Eye (tissue), 1 donor: ENCODE data around the gene PPP4R2.
"Not testable (repeated sequence)": the region's sequence is repeated elsewhere in the genome, so short reads cannot be mapped to it uniquely, and the experiment has no call there.

Experiments used
- DNase-seq: peaks from one replicate; pipeline ENCODE4 v3.0.0-alpha.2; 2015

The PPP4R2 gene

DNA sequence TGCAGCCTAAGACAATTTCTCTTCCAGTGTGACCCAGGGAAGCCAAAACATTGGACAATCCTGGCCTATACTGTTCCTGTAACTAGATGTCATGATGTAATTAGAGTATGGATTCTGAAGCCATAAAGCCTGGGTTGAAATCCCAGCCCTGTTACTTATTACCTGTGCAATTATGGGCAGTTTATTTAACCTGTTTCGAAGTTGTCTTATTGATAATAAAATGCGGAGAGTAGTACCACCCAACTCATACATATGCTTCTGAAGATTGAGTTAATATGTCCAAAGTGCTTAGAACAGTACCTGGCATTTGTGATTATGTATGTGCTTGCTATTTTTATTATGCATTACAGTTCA is 30.1 kb downstream of the PPP4R2 start:
- no peak for DNase-seq

DNA sequence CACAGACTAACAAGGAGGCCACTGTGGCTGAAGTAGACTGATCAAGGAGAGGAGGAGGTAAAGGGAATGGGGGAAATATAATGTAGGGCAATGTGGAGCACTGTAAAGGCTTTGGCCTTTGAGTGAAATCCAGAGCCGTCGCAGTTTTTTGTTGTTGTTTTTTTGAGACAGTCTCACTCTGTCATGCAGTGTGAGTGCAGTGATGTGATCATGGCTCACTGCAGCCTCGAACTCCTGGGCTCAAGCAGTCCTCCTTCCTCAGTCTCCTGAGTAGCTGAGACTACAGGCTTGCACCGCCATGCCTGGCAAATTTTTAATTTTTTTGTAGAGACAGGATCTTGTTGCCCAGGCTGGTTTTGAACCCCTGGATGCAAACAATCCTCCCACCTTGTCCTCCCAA is 32.2 kb downstream of the PPP4R2 start:
- no peak for DNase-seq

DNA sequence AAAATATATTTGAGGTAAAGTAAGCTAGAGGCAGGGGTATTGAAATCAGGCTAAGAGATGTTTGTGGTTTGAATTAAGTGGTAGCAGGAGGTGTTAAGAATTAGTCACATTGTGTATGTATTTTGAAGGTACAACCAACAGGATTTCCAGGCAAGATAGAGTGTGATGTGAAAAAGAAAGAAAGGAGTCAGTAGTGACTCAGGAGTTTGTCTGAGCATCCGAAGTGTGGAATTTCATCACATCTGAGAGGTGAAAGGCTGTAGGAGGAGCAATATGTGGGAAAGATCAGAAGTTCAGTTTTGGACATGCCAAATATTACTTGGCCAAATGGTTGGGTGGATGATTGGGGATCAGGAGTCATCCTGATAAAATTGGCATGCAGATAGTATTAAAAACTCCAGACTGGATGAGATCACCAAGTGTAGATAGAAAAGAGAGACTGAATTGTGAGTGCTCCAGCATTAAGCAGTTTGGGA is 32.7 kb downstream of the PPP4R2 start:
- DNase-seq: no peak

DNA sequence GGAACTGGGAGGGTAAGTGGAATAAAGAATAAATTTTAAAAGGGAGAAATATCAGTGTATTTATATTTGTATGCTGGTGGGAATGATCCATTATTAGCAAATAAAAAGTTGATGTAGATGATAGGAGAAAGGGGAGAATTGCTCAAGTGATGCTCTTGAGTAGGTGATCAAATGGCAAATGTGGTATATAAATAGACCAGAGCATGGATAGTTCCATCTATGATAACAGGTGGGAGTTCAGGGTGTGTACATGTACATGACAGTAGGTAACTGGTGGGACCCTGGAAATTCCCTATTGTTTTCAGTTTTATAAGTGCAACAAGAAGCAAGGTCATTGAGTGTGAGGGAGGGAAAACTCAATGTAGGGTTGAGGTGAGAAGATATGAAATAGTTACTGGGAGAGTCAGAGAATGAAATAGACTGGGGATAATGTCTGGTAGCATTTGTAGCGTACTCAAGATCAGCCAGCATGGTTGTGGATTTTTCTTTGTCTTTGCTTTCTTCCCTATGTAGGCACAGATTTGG is 33.5 kb downstream of the PPP4R2 start:
- no peak for DNase-seq

DNA sequence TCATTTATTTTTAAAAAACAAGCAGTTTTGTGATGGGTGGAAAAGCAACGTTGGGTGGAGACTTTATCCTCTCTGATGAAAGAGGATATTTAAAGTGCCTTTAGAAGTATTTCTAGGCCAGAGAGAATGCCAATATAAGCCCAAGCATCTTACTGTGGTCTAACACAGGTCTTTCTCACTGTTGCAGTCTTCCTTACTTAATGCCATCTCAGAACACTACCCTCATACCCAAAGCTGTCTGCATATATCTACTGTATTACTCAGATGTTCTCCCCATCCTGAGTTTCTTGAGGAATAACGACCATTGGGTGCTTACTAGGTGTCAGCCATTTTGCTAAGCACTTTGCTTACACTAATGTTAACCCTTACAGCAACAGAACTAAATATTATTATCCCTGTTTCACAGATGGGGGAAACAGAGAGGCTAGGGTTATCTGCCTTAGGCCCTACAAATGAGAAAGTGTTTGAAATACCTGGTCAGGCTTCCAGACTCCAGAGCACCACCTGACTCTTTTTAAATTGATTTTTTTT is 35.0 kb downstream of the PPP4R2 start:
- DNase-seq: no peak

DNA sequence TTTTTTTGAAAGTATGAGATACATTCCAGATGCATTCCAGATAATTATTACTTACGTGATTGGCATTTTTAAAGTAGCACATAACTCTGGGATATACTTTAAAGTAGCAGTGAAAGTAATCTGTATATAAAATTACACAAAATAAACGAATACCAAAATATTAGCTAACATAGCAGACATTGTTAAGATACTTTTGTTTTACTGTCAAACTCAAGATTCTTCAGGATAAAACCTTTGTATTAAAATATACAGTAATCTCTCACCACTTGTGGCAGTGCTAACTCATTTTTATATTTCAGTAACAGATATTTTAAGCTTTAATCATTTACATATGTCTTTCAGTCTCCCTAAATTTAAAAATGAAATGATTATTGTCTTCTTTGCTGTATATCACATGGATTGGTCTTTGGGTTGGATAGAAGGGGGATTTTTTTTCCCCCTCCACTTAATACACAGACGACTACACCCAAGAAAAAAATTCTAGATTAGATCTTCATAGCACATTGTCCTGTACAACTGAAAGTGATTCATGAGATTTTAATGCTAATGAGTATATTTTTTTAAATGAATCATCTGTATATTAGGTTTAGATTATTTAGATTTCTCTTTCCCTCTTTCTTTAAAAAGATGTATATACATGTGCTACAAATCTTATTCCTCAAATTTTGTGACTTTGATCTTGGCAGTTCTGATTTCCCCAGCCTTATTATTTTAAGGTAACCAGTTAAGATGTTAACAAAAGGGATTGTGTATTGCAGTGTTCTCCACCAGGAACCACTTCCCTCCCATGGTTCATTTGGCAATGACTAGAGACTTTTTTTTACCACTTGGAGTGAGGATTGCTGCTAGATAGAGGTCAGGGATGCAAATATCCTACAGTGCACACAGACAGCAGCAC is 40.3 kb downstream of the PPP4R2 start:
- DNase-seq: no peak

DNA sequence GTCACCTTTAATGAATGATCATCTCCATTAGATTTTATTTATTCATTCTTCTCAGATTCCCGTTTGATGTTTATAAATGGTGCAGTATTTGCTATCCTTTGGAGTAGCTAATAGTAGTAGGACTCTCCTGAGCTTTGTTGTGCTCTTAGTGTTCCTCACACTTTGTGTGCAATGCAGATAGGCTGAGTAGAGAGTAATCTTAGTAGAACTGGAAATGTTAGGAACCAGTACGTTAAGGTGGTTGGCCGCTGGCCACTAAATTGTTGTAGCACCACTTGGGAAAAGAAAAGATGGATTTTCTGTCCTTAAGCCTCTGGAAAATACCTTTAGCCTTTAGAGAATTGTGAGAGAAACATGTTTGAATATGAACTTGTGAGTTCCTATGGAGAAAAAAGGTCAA is 44.9 kb downstream of the PPP4R2 start:
- no peak for DNase-seq

DNA sequence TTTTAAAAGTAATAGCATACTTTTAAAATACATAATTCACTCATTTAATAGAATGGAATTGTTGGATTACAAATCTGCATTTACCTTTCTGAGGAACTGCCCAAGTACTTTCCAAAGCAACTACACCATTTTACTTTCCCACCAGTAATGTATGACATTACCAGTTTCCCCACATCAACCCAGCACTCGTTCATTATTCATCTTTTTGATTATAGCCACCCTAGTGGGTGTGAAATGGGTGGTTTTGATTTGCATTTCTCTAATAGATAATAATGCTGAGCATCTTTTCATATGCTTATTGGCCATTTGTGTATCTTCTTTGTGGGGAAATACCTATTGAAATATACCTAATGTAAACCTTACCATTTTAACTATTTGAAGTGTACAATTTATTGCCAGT is 46.8 kb downstream of the PPP4R2 start:
- no peak for DNase-seq

DNA sequence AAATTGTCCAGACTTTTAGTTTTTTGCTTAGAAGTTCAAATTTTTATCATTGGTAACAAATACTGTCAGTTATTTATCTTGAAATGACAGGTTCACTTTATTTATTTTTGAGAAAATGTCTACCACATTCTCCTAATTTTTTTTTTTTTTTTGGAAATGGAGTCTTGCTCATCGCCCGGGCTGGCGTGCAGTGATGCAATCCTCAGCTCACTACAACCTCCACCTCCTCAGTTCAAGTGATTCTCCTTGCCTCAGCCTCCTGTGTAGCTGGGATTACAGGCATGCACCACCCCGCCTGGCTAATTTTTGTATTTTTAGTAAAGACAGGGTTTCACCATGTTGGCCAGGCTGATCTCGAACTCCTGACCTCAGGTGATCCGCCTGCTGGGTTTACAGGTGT is 48.8 kb downstream of the PPP4R2 start:
- DNase-seq: no peak

DNA sequence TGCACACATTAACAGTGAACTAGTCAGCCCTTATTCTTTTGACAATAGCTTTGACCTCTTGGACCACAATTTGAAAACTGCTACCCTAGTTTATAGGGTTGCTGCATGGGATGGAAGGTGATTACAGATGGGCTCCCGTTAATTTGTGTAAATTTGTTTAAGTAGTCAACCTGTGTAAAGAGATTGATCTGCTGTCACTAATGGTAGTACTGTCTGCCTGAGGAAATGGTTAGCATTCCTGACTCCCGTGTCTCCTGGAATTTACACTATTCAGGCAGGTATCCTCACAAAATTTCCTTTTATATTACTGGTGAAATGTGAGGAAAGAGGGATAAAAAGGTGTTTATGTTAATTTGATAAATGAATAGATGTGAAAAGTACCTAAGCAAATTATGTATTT is 49.6 kb downstream of the PPP4R2 start:
- DNase-seq: no peak

DNA sequence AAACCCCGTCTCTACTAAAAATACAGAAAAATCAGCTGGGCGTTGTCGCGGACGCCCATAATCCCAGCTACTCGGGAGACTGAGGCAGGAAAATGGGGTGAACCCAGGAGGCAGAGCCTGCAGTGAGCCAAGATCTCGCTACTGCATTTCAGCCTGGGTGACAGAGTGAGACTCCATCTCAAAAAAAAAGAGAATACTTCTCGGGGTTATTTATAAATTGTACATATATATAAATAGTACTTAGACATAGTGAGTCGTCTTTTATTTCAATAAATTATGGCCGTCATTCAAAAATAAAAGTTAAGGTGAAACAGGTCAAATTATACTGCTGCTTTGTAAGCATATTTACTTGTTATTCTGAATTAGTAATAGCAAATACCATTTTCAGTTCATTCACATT is 52.7 kb downstream of the PPP4R2 start:
- no peak for DNase-seq

DNA sequence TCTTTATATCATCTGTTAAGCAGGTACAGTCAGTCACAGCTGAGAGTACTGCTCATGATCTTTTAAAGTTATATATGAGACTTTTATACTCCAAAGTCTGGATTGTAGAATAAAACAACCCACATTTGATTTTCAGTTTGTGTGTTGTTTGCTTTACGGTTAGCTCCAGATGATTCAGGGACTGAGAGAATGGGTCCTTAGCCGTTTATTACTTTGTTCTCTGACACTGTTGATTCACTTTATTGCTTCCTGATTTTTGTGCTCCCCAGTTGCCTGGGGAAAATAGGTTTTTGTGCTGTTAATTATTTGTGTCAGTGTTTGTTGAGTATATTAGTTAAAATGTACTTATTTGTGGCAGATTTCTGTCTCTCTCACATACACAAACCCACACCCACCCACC is 56.2 kb downstream of the PPP4R2 start:
- no peak for DNase-seq

DNA sequence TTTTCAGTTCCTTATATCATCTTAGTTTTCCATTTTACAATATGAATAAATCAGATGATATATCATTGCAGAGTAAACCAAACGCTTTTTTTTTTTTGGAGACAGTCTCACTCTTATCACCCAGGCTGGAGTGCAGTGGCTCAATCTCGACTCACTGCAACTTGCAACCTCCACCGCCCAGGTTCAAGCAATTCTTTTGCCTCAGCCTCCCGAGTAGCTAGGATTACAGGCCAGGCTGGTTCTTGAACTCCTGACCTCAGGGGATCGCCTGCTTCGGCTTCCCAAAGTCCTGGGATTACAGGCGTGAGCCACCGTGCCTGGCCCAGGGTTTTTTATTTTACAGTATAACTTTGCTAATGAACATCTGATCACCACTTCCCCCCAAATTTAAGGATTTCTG is 59.0 kb downstream of the PPP4R2 start:
- no peak for DNase-seq

DNA sequence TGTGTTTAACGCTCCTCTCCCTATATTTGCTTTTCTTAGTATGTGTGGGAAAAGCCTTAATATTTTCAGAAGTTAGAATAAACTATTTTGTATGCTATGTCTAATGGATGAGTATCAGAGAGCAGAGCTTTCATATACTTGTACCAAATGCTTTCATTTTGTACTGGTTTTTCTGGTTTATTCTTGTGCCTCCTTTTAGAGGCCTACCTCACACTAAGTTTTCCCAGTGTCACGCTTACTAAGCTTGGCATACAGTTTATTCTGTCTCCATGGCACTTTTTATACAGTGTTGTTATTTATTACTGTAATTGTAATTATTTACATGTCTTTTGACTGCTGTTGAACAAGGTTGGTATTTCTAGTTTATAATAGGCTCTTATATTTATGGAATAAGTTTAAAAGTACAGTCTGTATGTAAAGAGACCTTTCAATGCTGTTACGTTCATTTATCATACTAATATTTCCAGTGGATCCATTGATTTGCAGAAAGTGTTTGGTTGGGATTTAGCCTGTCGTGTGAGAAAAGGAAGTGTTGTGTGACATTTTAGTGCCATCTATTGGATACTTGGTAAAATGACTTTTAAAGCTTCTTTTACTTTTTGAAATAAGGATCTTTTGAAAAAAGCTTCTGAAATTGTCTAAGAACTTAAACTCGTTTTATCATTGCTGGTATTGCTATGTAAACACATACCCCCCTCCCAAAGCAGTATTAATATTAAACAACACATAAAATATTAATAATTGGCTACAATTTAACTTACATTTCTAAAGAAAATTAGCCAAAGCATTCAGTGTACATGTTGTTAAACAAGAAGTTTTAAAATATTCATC is 59.6 kb downstream of the PPP4R2 start:
- DNase-seq: peak; percentile 59

DNA sequence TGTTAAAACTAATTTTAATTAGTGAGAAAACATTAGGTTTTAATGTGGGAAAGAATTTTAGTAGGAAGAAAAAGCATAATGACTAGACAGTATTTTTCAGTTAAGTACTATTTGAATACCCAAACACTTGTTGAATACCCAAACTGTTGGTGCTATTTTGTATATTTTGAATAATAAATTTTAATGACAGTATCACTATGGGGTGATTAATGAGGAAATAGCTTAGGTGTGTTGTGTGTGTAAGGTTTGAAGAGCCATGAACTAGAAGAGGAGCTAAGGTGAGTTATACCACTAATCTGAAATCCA is 60.2 kb downstream of the PPP4R2 start:
- DNase-seq: no peak

DNA sequence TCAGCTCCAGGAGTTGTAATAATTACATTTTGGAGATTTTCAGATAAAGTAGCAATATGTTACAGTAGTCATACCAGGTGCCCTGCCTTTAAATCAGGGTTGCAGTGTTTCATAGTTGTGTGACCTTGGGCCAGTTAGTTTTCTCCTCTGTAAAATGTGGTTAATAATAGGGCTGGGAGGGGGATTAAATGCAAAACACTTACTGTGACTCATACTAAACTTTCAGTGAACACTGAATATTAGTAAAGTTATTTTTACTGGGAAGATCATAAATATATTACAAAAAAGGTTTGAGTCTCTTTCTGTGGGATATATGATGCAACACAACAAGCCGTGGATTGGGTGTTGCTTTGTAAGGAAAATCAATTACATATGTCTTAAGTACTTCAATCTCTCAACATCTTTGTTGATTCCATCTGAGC is 63.7 kb downstream of the PPP4R2 start:
- no peak for DNase-seq

DNA sequence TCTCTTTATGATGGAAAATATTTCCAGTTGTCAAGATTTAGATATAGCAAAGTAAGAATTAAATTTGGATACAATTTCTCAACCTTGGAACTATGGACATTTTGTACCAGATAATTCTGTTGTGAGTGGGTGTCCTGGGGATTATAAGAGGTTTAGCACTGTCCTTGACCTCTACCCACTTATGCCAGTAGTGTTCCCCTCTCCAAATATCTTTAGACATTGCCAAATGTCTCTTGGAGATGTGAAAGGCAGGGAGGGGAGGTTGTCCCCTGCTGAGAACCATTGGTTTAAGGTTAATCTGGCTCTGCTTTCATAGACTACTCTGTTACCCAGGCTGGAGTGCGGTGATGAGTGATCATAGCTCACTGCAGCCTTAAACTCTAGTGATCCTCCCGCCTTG is 64.8 kb downstream of the PPP4R2 start, which contains the start of gene EBLN2:
TSS of gene EBLN2 (plus strand) at position 244 of the 400 bp plus-strand sequence. CDS start 423 bp downstream, outside the sequence.
- no peak for DNase-seq

DNA sequence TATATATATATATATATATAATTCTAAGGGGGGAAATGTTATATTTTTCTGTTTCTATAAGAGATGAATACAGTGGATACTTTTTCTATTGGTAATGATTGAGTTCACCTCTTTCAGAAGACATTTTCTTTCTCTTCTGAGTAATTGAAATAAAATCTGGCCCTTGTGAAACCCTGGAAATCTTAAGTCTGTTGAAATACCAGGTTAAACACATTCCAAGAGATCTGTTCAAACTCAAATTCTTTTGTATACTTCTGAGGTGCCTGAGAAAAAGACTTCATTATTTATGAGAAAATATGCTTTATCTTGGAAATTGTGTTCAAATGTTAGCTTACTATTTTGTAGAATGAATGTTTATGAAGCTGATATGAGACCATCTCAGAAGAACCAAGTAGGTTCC is 69.6 kb downstream of the PPP4R2 start:
- DNase-seq: not testable (repeated sequence)

DNA sequence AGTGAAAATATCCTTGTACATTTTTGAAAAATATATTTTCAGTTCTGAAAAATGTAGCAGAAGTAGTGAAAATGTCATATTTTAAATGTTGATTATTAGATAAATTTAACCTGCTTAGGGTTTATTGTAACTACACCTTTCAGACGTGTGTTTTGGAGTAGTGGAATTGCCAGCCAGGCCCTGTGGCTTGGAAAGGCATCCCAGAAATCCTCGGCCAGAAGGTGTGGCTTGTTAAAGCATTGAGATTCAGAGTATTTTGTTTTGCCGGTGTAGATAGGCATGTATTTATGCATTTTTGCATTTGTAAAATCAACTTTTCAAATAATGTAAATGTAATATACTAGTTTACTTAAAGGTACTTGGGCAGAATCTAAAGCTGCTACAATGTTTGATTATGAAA is 71.8 kb downstream of the PPP4R2 start:
- no peak for DNase-seq

DNA sequence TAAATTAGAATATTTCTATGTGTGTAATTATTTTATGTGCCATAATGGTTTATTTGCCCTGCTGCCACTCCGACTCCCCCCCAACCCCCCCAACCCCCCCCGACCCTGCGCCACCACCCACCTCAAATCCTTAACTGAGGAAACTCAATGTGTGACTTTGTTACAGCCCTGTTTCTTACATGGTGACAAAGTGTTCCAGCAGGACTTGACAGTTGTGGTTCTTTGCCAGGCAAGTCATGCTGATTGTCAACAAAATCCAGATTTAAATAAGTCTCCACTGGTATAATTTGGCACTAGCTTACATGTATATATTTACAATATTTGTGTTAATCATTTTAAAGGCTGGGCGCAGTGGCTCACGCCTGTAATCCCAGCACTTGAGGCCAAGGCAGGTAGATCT is 72.6 kb downstream of the PPP4R2 start:
- DNase-seq: no peak

DNA sequence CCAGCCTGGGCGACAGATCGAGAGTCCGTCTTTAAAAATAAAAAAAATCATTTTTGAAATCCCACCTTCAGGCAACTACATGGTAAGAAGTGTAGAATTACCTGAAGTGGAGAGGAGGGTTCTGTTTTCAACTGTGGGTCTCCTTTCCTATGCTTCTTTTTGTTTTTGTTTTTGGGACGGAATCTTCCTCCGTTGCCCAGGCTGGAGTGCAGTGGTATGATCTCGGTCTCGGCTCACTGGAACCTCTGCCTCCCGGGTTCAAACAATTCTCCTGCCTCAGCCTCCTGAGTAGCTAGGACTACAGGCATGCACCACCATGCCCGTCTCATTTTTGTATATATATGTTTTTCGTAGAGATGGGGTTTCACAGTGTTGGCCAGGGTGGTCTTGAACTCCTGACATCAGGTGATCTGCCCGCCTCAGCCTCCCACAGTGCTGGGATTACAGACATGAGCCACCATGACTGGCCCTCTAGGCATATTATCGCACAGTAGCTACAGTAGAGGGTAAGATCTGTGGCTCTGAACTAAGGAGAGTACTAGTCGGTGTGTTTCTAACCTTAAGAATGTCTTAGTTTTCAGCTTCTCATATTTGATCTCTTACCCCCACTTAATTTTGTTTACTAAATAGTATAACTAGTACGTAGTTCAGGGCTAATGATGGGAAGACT is 73.3 kb downstream of the PPP4R2 start:
- no peak for DNase-seq

DNA sequence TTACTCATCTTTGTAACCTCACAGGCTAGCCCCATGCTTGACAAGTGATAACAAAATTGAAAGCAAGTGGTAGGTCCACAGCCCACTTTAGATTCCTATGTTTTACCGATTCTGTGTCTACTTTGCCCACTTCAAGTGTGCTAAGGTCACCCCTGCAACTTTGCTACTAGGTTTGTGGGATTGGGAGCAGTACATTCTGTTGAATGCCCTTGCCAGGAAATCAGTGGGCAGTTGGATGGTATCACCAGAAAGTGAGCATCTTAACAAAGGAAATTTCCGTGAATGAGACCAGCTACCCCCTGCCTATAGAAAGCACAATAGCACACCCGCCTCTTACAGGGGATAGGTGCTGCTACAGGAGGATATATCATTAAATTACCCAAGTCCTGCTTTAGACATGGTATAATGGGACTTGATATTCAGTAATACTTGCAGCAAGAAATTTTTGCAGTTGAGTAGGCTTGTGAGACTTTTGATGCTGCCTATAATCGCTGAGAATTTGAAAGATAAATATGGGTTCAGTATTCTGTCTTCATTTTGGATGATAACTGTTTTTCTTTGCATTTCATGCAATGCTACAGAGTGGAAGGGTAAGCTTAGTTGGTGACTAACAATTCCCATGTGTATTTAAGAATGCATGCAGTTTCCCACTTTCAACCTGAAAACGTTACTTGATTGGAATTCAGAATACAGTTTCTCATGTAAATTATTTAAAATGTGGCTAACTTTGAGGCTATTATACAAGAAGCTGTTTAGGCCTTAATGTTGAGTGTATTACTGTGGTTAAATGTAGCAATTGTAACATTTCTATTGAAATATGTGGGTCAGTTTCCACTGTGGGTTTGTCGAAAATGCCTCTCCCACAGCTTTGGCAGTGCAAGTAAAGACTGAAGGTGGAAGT is 74.3 kb downstream of the PPP4R2 start:
- no peak for DNase-seq
